Caco-2 (cell line): Measurements from ENCODE around the gene LDLRAD4. TPM values are rescaled to one million over a fixed set of nuclear protein-coding genes. Genes with fewer than 3 reads are reported as not detected.

Experiments
- BruUV-seq: library from RNA; stranded (reverse); fragments of 400-500 nt; replicated peaks from 2 replicates; lab custom pipeline; 2021; lab: Mats Ljungman, UMichigan
- CTCF ChIA-PET: fragments of 300-600 bp; sonication (Branson Sonifier 250); formaldehyde crosslinking; loops from one replicate; lab custom pipeline; 2022; ENCODE audit warnings: antibody characterized with exemption; lab: Charles Lee
- POLR2A ChIA-PET: fragments of 300-600 bp; sonication (Branson Sonifier 250); formaldehyde crosslinking; loops from one replicate; lab custom pipeline; 2022; ENCODE audit warnings: antibody characterized with exemption; lab: Charles Lee
- DNase-seq, 2 experiments: peaks; one replicate each; pipeline versions ENCODE4 v3.0.0 to v3.0.0-alpha.2; 2020 to 2022
- H3K27me3 ChIP-seq: replicated peaks from 2 replicates; pipeline ENCODE4 v1.6.0; 2011; ENCODE audit warnings: low read length; ENCODE audit not compliant: control insufficient read depth, insufficient read depth
- H3K36me3 ChIP-seq: 2 replicates; pipeline ENCODE4 v1.5.1; 2011; ENCODE audit warnings: low read length; ENCODE audit not compliant: control insufficient read depth, insufficient read depth
- H3K4me1 ChIP-seq: fragments of 250-450 bp; sonication (Bioruptor Pico); 2 replicates; pipeline ENCODE4 v1.5.1; 2020; ENCODE audit warnings: mild to moderate bottlenecking
- H3K4me3 ChIP-seq: 2 replicates; pipeline ENCODE4 v1.5.1; 2011; ENCODE audit warnings: low read depth, mild to moderate bottlenecking, control low read depth, low read length
- H3K9me3 ChIP-seq: fragments of 250-450 bp; sonication (Bioruptor Pico); 2 replicates; pipeline ENCODE4 v1.5.1; 2020; ENCODE audit warnings: mild to moderate bottlenecking, moderate library complexity
- H3K27ac Mint-ChIP-seq: one replicate; pipeline ENCODE4 v1.8.0; 2022; ENCODE audit warnings: mixed read lengths; ENCODE audit not compliant: unreplicated experiment
- H3K27me3 Mint-ChIP-seq: one replicate; pipeline ENCODE4 v1.8.0; 2022; ENCODE audit warnings: mixed read lengths; ENCODE audit not compliant: insufficient read depth, unreplicated experiment
- H3K36me3 Mint-ChIP-seq: one replicate; pipeline ENCODE4 v1.8.0; 2022; ENCODE audit warnings: mild to moderate bottlenecking, mixed read lengths; ENCODE audit not compliant: insufficient read depth, unreplicated experiment
- H3K4me1 Mint-ChIP-seq: one replicate; pipeline ENCODE4 v1.8.0; 2022; ENCODE audit warnings: low read depth, mixed read lengths; ENCODE audit not compliant: unreplicated experiment
- H3K4me3 Mint-ChIP-seq: one replicate; pipeline ENCODE4 v1.8.0; 2022; ENCODE audit warnings: mild to moderate bottlenecking, moderate library complexity, mixed read lengths; ENCODE audit not compliant: unreplicated experiment
- H3K9me3 Mint-ChIP-seq: one replicate; pipeline ENCODE4 v1.8.0; 2022; ENCODE audit warnings: mixed read lengths; ENCODE audit not compliant: unreplicated experiment
- intact Hi-C: fragments of 100-400 bp; cut with micrococcal nuclease; formaldehyde crosslinking; loops from one replicate; pipeline ENCODE4 v1.10.0; 2022; ENCODE audit not compliant: unreplicated experiment
- total RNA-seq: library from RNA; stranded (reverse); gene quantifications from 2 replicates; pipeline ENCODE4 v1.2.3, GENCODE V29; 2022
- TF ChIP-seq, protein P1 (sequence below), 2 experiments: fragments of 200-600 bp in 1 of 2; IDR thresholded peaks; 1 replicate in 1 of 2; 2 replicates in 1 of 2; pipeline versions ENCODE4 v1.5.1 to v1.8.0; 2011 to 2022; ENCODE audit warnings: antibody characterized with exemption in 1 of 2, control low read depth in 1 of 2, inconsistent platforms in 1 of 2, low read depth in 1 of 2, low read length in 1 of 2, mild to moderate bottlenecking in 1 of 2, moderate library complexity in 1 of 2; ENCODE audit not compliant: insufficient read depth in 1 of 2, severe bottlenecking in 1 of 2, unreplicated experiment in 1 of 2

The LDLRAD4 gene
- total RNA-seq, 1 experiment from 2014 or later = 1.2 TPM

DNA sequence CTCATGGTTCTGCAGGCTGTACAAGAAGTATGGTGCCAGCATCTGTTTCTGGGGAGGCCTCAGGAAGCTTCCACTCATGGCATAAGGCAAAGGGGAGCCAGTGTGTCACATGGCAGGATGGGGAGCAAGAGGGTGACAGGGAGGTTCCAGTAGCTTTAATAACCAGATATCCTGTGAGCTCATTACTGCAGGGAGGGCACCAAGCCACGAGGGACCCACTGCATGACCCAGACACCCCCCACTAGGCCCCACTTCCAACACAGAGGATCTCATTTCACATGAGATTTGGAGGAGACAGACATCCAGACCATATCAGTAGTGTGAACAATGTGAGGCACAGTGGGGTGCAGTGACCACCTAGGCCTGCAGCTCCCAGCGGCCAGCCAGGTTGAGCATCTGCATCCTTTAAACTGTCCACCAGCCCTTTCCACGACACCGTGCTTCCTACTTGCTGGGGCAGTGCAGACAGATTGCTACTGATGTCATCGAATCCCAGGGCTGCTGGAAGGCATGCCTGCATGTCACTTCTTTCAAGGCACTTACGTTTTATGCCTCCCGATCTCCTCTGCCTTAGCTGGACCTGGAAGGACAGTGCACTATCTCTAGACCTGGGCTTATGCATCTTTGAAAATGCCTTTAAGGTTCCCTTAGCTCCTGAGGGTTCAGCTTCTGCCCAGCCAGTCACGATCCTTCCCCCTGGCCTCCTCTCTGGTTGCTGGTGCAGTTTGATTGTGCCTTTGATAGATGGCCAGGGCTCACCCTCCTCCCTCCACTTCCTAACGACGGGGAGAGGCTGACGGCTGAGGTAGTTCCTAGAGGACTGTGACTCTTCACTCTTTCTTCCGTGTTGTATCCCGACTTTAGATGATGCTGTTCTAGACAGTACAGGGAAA is 333.5 kb downstream of the LDLRAD4 start:
- DNase-seq = no peak
- Mint-ChIP-seq H3K9me3 (no peaks in the 10 kb centered on the region), H3K36me3 (no peaks in the 10 kb centered on the region), H3K4me1 (no peaks in the 10 kb centered on the region), H3K27me3 (peaks cover 22% of the 10 kb centered on the region), H3K4me3 (no peak overlapping the region), H3K27ac (no peak overlapping the region)
- no peaks in the 10 kb centered on the region for H3K27me3 ChIP-seq
- H3K9me3 ChIP-seq = peaks cover 3% of the 10 kb centered on the region; the same call in 1 of the 2 replicates
- ChIA-PET POLR2A (interaction anchor here (0.6 kb wide), 1 partner anchor 22 kb away, joined by 3 read pairs; no protein-coding TSS in a partner anchor), CTCF (no interaction called here)
- H3K4me3 ChIP-seq = no peak overlapping the region
- intact Hi-C loops = no loop called here
- H3K4me1 ChIP-seq = no peaks in the 10 kb centered on the region
- H3K36me3 ChIP-seq = no peaks in the 10 kb centered on the region
- TF ChIP-seq, protein P1, sequence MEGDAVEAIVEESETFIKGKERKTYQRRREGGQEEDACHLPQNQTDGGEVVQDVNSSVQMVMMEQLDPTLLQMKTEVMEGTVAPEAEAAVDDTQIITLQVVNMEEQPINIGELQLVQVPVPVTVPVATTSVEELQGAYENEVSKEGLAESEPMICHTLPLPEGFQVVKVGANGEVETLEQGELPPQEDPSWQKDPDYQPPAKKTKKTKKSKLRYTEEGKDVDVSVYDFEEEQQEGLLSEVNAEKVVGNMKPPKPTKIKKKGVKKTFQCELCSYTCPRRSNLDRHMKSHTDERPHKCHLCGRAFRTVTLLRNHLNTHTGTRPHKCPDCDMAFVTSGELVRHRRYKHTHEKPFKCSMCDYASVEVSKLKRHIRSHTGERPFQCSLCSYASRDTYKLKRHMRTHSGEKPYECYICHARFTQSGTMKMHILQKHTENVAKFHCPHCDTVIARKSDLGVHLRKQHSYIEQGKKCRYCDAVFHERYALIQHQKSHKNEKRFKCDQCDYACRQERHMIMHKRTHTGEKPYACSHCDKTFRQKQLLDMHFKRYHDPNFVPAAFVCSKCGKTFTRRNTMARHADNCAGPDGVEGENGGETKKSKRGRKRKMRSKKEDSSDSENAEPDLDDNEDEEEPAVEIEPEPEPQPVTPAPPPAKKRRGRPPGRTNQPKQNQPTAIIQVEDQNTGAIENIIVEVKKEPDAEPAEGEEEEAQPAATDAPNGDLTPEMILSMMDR (IDR thresholded peaks at IDR 0.05; ENCODE audit: insufficient read depth in 1 of 2, low read depth in 1 of 2, low read length in 1 of 2, severe bottlenecking in 1 of 2, unreplicated experiment in 1 of 2) = no peak
- no TSS peak for BruUV-seq

DNA sequence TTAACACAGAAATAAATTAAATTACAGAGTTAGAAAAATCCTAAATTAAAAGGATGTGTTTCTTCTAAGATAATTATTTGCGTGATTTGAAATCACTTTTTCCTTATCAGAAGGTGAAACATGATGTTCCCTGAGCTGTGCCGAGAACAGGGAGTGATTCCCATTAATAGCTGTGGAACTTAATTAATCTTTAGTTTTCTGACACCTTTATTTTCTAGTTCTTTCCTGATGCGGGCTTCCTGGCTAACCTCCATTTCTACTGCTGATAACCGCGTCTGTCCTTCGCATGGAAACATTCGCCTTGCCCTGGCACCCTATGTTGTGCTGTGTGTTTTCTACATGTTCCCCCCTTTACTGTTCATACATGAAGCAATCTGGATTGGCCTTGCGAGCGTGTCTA is 334.9 kb downstream of the LDLRAD4 start:
- ChIA-PET CTCF (no interaction called here), POLR2A (no interaction called here)
- Mint-ChIP-seq H3K4me3 (no peak overlapping the region), H3K9me3 (no peaks in the 10 kb centered on the region), H3K27ac (no peak overlapping the region), H3K27me3 (peaks cover 24% of the 10 kb centered on the region), H3K36me3 (no peaks in the 10 kb centered on the region), H3K4me1 (no peaks in the 10 kb centered on the region)
- no peaks in the 10 kb centered on the region for H3K9me3 ChIP-seq
- no peaks in the 10 kb centered on the region for H3K36me3 ChIP-seq
- intact Hi-C loops = no loop called here
- no TSS peak for BruUV-seq
- no peaks in the 10 kb centered on the region for H3K4me1 ChIP-seq
- TF ChIP-seq, protein P1 (IDR thresholded peaks at IDR 0.05; ENCODE audit: insufficient read depth in 1 of 2, low read depth in 1 of 2, low read length in 1 of 2, severe bottlenecking in 1 of 2, unreplicated experiment in 1 of 2) = no peak
- no peak for DNase-seq
- H3K4me3 ChIP-seq = no peak overlapping the region
- H3K27me3 ChIP-seq = no peaks in the 10 kb centered on the region

DNA sequence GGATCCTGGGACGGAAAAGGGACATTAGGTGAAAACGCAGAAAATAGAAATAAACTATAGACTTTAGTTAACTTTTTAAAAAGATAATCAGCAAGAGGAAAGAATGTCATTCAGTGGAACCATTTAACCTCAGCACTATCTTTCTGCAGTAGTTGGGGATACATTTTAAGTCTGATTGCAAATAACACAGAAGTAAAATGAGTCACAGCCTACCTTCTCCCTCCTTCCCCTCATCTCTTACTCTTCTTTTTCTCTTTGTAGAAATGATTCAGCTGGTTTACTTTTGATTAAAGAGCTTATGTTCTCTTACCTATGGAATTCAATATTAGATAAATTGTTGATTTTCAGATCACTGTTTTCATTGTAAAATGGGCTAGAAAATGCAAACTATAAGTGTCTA is 336.6 kb downstream of the LDLRAD4 start:
- Histone ChIP-seq H3K36me3 (no peaks in the 10 kb centered on the region), H3K4me3 (no peak overlapping the region), H3K4me1 (no peaks in the 10 kb centered on the region), H3K27me3 (no peaks in the 10 kb centered on the region), H3K9me3 (no peaks in the 10 kb centered on the region)
- TF ChIP-seq, protein P1 (IDR thresholded peaks at IDR 0.05; ENCODE audit: insufficient read depth in 1 of 2, low read depth in 1 of 2, low read length in 1 of 2, severe bottlenecking in 1 of 2, unreplicated experiment in 1 of 2) = no peak
- ChIA-PET POLR2A (no interaction called here), CTCF (interaction anchor here (0.7 kb wide), 1 partner anchor 89 kb away, joined by 3 read pairs; no protein-coding TSS in a partner anchor)
- Mint-ChIP-seq H3K9me3 (no peaks in the 10 kb centered on the region), H3K27ac (no peak overlapping the region), H3K36me3 (no peaks in the 10 kb centered on the region), H3K4me3 (no peak overlapping the region), H3K4me1 (no peaks in the 10 kb centered on the region), H3K27me3 (peaks cover 24% of the 10 kb centered on the region)
- DNase-seq = no peak
- BruUV-seq = no TSS peak
- intact Hi-C loops = loop anchor here (5.0 kb wide), 1 partner anchor 172 kb away; the partner anchor contains the start of genes FAM210A and RNMT
